Measurements from ENCODE around the gene TBX10. TPM values are rescaled to one million over a fixed set of nuclear protein-coding genes. Genes with fewer than 3 reads are reported as not detected.
A peak's percentile ranks its signal among the peaks of the same experiment; 100 is the strongest.
"Not testable (repeated sequence)": the region's sequence is repeated elsewhere in the genome, so short reads cannot be mapped to it uniquely, and the experiment has no call there.

The TBX10 gene
- total RNA-seq, 1 experiment from 2014 or later, result not detected

DNA sequence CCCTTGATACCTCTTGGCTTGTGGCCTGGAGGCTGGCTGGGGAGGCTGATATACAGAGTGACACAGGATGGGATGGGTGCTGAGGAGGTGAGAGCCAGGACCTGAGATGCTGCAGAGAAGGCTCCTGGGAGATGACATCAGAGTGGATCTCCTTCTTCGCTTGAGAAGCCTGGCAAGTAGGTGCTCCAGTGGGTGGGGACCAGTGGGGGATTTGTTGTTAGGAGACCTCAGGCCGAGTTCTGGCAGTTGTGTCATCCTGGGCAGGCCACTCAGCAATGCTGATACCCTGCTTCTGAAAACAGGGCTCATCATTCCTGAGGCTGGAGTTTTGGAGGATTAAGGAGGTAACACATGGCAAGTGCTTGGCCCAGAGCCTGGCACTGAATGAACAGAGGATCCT is 34.7 kb downstream of the TBX10 start:
- no peak for DNase-seq (ENCODE audit: low read depth)

DNA sequence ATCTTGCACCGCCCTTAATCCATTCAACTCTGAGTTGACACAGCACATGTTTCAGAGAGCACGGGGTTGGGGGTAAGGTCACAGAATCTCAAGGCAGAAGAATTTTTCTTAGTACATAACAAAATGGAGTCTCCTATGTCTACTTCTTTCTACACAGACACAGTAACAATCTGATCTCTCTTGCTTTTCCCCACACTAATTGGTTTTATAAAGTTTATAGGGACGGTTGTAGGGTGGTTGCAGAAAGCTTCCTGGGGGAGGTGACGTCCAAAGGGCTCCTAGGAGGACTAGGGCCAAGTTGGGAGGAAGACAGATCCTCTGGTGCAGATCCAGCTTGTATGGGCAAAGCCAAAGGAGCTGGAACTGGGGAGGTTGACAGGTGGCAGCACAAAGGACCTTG is 35.4 kb downstream of the TBX10 start:
- not testable (repeated sequence) for DNase-seq (ENCODE audit: low read depth)

DNA sequence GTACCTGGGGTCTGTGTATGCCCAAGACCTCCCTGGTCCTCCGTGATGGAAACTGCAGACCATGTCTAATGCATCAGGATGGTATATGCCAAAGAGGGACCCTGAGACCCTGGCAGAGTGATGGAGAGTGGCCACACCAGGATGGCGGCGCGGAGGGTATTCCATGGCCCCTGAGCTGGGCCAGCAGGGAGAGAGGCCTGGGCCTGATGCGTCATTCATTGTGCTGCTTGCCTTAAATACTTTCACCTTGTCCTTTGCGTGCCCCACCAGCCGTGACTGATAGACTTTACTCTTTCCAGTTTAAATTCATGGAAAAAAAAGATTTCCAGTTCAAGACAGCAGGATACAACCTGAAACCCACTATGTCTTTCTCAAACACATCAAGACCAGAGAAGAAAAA is 38.5 kb downstream of the TBX10 start:
- no peak for DNase-seq (ENCODE audit: low read depth)

DNA sequence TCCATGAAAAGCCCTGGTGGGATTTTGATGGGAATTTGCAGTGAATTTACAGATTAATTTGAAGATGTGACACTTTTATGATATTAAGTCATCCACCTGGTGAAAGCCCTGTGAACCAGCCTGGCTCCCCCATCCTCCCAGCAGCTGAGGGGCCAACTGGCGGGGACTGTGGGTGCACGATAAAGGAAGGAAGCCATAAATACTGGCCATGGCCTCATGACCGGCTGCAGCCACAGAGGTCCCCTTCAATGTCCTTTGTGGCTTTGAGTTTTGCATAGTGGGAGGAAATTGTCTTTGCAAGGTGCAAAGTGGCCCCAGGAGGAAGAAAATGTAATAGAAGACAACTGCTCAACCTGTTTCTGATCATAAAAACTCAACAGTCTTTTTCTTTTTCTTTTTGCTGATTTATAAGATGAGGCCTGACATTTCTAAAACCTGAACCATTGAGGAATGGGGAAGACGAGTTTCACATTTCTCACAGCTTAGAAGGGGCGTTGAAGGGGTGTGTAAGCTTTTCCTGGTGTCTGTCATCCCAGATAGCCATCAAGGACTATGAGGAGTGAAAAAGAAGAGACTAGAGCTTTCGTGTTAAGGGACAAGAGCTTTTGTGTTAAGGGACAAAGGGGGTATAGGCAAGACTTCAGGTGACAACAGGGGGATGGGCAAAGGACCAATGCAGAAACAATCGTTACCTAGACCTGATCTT is 39.1 kb downstream of the TBX10 start:
- no peak for DNase-seq (ENCODE audit: low read depth)

DNA sequence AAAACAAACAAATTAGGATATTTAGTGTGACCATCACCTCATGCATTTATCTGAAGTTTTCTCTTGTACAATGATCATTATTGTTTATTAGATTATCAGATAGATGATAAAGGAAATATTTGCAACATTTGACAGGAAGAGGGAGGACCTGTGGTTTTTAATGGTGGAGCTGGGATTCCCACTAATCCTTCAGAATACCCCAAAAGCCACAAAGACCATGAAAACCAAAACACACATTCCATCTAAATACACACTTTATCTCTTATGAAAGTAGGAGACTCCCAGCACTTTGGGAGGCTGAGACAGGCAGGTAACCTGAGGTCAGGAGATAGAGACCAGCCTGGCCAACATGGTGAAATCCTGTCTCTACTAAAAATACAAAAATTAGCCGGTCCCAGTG is 40.4 kb downstream of the TBX10 start:
- DNase-seq (ENCODE audit: low read depth), result no peak

GRCh38 chr11:67597963-67598362 is 41.6 kb downstream of the TBX10 start:
- not testable (repeated sequence) for DNase-seq (ENCODE audit: low read depth)

DNA sequence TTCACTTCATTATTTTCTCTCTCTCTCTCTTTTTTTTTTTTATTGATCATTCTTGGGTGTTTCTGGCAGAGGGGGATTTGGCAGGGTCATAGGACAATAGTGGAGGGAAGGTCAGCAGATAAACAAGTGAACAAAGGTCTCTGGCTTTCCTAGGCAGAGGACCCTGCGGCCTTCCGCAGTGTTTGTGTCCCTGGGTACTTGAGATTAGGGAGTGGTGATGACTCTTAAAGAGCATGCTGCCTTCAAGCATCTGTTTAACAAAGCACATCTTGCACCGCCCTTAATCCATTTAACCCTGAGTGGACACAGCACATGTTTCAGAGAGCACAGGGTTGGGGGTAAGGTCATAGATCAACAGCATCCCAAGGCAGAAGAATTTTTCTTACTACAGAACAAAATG is 42.1 kb downstream of the TBX10 start:
- DNase-seq (ENCODE audit: low read depth), result not testable (repeated sequence)

GRCh38 chr11:67596753-67597300 is 42.7 kb downstream of the TBX10 start:
- DNase-seq (ENCODE audit: low read depth), result no peak

DNA sequence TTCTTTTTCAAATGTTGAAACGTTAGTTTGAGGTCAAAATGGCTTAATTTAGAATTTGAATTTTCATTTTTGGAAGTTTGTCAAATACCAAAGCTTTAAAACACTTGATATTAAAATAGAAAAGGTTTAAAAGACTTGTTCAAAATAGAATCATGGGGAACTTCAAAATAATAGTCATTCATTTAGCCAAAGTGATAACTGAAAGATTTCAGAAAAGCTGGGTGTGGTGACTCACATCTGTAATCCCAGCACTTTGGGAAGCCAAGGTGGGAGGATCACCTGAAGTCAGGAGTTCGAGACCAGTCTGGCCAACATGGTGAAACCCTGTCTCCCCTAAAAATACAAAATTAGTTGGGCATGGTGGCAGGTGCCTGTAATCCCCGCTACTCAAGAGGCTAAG is 45.1 kb downstream of the TBX10 start:
- no peak for DNase-seq (ENCODE audit: low read depth)

DNA sequence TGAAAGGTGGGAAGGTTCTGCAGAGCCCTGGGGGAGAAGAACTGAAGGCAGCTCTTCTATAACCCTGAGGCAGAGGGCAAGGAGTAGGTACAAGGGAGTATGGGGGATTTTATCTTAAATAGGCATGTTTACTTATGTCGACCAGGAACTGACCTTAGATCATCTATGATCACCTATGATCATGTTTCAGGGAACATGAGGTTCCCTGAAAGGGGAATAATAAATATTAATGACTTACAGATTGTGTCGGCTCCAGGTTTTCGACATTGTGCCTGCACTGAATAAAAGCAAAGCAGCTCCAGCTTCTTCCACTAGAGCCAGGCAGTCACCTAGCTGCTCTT is 46.0 kb downstream of the TBX10 start:
- no peak for DNase-seq (ENCODE audit: low read depth)

DNA sequence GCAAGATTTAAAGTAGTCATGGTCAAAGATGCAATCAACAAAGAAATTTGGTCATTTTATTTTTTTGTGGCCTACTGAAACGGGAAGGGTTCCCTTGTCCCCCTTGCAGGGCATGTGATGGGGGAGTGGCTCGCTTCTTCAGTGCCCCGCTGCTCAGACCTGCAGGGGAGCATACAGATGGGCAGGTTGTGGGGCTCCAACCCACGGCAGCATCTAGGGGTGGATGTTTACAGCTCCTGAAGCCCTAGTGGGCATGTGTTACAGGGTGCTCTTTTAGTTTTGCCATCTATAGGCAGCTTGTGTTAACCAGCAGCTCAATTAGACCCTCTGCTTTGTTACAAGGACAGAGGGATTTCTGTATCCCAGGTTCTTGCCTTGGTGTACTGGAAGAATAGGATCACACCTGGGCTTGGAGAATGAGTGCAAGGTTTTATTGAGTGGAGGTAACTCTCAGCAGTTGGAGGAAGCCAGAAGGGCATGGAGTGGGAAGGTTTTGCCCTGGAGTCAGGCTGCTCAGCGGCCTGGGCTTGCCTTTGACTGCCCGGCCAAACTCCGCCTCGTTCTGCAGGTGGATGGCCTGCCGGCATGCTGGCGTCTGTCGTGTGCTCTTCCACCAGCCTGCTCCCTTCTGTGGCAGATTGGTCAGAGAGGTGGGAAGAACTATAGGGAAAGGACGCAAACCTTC is 46.5 kb downstream of the TBX10 start:
- no peak for DNase-seq (ENCODE audit: low read depth)

DNA sequence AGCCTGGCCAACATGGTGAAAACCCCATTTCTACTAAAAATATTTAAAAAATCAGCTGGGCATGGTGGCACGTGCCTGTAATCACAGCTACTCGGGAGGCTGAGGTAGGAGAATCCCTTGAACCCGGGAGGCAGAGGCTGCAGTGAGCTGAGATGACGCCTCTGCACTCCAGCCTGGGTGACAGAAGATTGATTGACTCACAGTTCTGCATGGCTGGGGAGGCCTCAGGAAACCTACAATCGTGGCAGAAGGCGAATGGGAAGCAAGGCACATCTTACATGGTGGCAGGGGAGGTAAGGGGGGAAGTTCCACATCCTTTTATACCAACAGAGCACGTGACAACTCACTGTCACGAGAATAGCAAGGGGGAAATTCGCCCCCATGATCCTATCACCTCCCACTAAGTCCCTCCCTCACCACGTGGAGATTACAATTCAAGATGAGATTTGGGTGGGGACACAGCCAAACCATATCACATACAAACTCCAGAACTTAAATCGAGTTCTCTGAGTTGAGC is 50.6 kb downstream of the TBX10 start:
- DNase-seq (ENCODE audit: low read depth), result not testable (repeated sequence)

DNA sequence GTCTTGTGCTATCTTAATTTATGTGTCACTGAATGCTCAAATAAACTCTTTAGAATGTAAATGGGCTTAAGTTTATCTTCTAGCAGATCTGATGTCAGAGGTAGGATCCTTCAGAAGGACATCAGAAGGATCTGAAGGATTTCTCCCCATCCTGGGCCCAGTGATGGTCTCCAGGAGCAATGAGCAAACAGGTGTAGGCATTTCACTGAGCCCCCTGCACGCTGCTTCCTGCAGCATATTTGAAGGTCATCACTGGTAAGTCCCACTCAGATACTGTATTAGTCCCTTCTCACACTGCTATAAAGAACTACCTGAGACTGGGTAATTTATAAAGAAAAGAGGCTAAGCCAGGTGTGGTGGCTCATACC is 51.4 kb downstream of the TBX10 start:
- DNase-seq (ENCODE audit: low read depth), result no peak

DNA sequence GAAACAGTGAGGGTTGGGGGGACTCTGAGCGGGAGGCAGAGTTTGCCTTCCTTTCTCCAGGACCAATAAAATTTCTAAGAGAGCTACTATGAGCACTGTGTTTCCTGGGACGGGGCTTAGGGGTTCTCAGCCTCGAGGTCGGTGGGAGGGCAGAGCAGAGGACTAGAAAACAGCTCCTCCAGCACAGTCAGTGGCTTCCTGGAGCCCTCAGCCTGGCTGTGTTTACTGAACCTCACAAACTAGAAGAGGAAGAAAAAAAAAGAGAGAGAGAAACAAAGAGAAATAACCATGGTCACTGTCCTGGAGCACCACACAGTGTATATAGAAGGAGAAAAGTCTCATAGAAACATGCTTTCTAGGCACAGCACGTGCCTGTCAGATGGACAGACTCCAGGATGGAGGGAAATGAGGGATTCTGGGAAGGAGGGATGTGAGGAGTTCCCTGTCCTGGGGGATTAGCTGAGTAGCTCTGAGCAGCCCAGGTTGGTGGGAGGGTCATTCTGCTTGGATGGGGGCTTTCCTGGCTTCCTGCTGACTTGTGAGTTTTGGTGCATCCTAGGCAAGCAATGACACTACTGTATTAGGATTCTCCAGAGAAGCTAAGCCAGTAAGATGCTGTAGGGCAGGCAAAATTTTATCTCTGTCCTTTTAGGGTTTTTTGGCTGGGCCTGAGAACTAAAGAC is 52.9 kb downstream of the TBX10 start:
- DNase-seq (ENCODE audit: low read depth), result no peak

DNA sequence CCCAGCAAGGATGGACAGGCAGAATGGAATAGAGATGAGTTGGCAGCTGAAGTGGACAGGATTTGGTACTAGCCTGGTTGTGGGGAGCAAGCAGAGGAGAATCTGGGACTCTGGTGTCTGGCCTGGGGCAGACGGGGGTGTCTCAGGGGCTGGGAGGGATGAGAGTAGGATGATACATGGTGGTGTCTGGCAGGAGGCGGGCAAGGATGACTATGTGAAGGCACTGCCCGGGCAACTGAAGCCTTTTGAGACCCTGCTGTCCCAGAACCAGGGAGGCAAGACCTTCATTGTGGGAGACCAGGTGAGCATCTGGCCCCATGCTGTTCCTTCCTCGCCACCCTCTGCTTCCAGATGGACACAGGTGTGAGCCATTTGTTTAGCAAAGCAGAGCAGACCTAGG is 53.7 kb downstream of the TBX10 start:
- DNase-seq (ENCODE audit: low read depth), result no peak

GRCh38 chr11:67584881-67585873 is 54.4 kb downstream of the TBX10 start:
- DNase-seq (ENCODE audit: low read depth), result no peak

- DNase-seq (ENCODE audit: low read depth), result no peak
These were observed 55.2 kb downstream of the TBX10 start for GRCh38 chr11:67584205-67584880.

- DNase-seq (ENCODE audit: low read depth), result peak; percentile 93
These were observed 56.0 kb downstream of the TBX10 start, which contains the start of gene GSTP1 for GRCh38 chr11:67583247-67584204. TSS of gene GSTP1 (plus strand) at chr11:67583812. CDS start at chr11:67583844, 32 bp downstream.

- DNase-seq (ENCODE audit: low read depth), result no peak
These were observed 57.6 kb downstream of the TBX10 start for GRCh38 chr11:67582011-67582410.

All from HT1080 (cell line).